GM18508 (cell line): ENCODE measurements around the gene PNPLA3.
"Not testable (repeated sequence)": the region's sequence is repeated elsewhere in the genome, so short reads cannot be mapped to it uniquely, and the experiment has no call there.

Source experiments
- ATAC-seq: cut with Tn5 transposase; IDR thresholded peaks from one replicate; pipeline ENCODE4 v1.9.1; 2021; ENCODE audit warnings: moderate number of reproducible peaks; ENCODE audit not compliant: insufficient read depth, unreplicated experiment

The PNPLA3 gene

GRCh38 chr22:43889201-43889859 lies 34.3 kb upstream of the PNPLA3 start:
- no peak for ATAC-seq

GRCh38 chr22:43889860-43890253 lies 33.7 kb upstream of the PNPLA3 start:
- ATAC-seq, result no peak

GRCh38 chr22:43890901-43891331 lies 32.7 kb upstream of the PNPLA3 start:
- ATAC-seq, result no peak

GRCh38 chr22:43891360-43892182 lies 32.0 kb upstream of the PNPLA3 start, which contains the start of gene PNPLA5:
Gene PNPLA5 (minus strand): TSS chr22:43892013. CDS start chr22:43891880, 133 bp downstream.
- no peak for ATAC-seq

- ATAC-seq, result no peak
These were observed 31.3 kb upstream of the PNPLA3 start for GRCh38 chr22:43892183-43892894.

GRCh38 chr22:43893266-43893665 lies 30.3 kb upstream of the PNPLA3 start:
- ATAC-seq, result no peak

- ATAC-seq, result no peak
These were observed 29.5 kb upstream of the PNPLA3 start for GRCh38 chr22:43894122-43894521.

- no peak for ATAC-seq
These were observed 27.5 kb upstream of the PNPLA3 start for GRCh38 chr22:43895986-43896645.

- no peak for ATAC-seq
These were observed 25.8 kb upstream of the PNPLA3 start for GRCh38 chr22:43897751-43898261.

- ATAC-seq, result no peak
These were observed 23.4 kb upstream of the PNPLA3 start for GRCh38 chr22:43900206-43900605.

- ATAC-seq, result no peak
These were observed 21.5 kb upstream of the PNPLA3 start for GRCh38 chr22:43901976-43902643.

GRCh38 chr22:43903033-43903432 lies 20.6 kb upstream of the PNPLA3 start:
- not testable (repeated sequence) for ATAC-seq

- not testable (repeated sequence) for ATAC-seq
These were observed 19.2 kb upstream of the PNPLA3 start for GRCh38 chr22:43904412-43904811.

- ATAC-seq, result no peak
These were observed 17.9 kb upstream of the PNPLA3 start for GRCh38 chr22:43905681-43906080.

GRCh38 chr22:43909708-43910107 lies 13.9 kb upstream of the PNPLA3 start:
- ATAC-seq, result no peak

GRCh38 chr22:43910178-43910695 lies 13.4 kb upstream of the PNPLA3 start:
- no peak for ATAC-seq

- ATAC-seq, result no peak
These were observed 12.3 kb upstream of the PNPLA3 start for GRCh38 chr22:43911351-43911750.

GRCh38 chr22:43917521-43917920 lies 6.1 kb upstream of the PNPLA3 start:
- no peak for ATAC-seq
